Pancreas (tissue), 10 donors: ENCODE results near the gene AMH. TPM values are rescaled to one million over a fixed set of nuclear protein-coding genes. Genes with fewer than 3 reads are reported as not detected.

Experiments
- ATAC-seq, 4 donors: fragments of 200-7000 bp; cut with Tn5 transposase; one replicate each; pipeline versions ENCODE4 v1.8.0 to v1.9.1; 2020; ENCODE audit warnings: mild to moderate bottlenecking in 4 of 4, moderate library complexity in 4 of 4
- DNase-seq, 6 donors: peaks; one replicate each; pipeline ENCODE4 v3.0.0-alpha.2; 2020
- FAIRE-seq: peaks from 2 replicates; lab custom pipeline; 2012; peaks lifted over from hg19 to GRCh38; lab: Jason Lieb, UNC
- H3K27ac ChIP-seq, 4 donors: fragments of 200-600 bp; sonication (generic); 1 replicate in 3 of 4; 2 replicates in 1 of 4; pipeline versions ENCODE4 v1.5.0 to v1.8.0; 2020
- H3K27me3 ChIP-seq, 4 donors: fragments of 200-600 bp; one replicate each; pipeline ENCODE4 v1.8.0; 2021
- H3K36me3 ChIP-seq, 3 donors: fragments of 200-600 bp; sonication (generic) in 1 of 3; one replicate each; pipeline versions ENCODE4 v1.5.0 to v1.8.0; 2020 to 2021
- H3K4me1 ChIP-seq, 3 donors: fragments of 200-600 bp; one replicate each; pipeline ENCODE4 v1.8.0; 2021
- H3K4me3 ChIP-seq, 4 donors: fragments of 200-600 bp; sonication (generic) in 2 of 4; one replicate each; pipeline versions ENCODE4 v1.5.0 to v1.8.0; 2020 to 2021
- H3K9me3 ChIP-seq, 4 donors: fragments of 200-600 bp; one replicate each; pipeline ENCODE4 v1.8.0; 2021
- WGBS, 2 donors: extraction: QIAGEN DNeasy Blood & Tissue Kit; methylation state at CpG; one replicate each; pipeline ENCODE4 v1.1.7; 2013; 5-methylcytosine and 5-hydroxymethylcytosine counted together
- intact Hi-C, 3 donors: fragments of 100-400 bp; cut with DNase I; formaldehyde crosslinking; loops; one replicate each; pipeline versions ENCODE4 v1.11.1 to v1.14.2; 2022
- polyA plus RNA-seq, 2 donors: library from polyadenylated mRNA; stranded (reverse); fragments of 200-250 nt; gene quantifications; one replicate each; pipeline ENCODE4 v1.2.3, GENCODE V29; 2013
- total RNA-seq, 6 donors: library from RNA; stranded (reverse); fragmentation: NEBNext Ultra II Directional in 4 of 6; extraction: Animal tissue kit (Norgen Biotek cat#: 25700) in 4 of 6; gene quantifications; one replicate each; pipeline versions ENCODE4 v1.2.1 to v1.2.4, GENCODE V29; 2021 to 2023
- TF ChIP-seq, protein P1 (sequence below), 4 donors: fragments of 200-600 bp; sonication (generic) in 3 of 4; IDR thresholded peaks; one replicate each; pipeline versions ENCODE4 v1.5.0 to v1.8.0; 2021; ENCODE audit warnings: antibody characterized with exemption in 4 of 4
- donor health status: healthy with polysubstance abuse.
- donor health status: DM: no; HTN: no; CAD: no; lungs with moderate emphysema.
- donor health status: DM: no; HTN: no; CAD: no.
- donor health status: control.
- donor health status: control.
- donor health status: Bipolar disorder and iron deficiency.
- donor health status: DM: yes; HTN: yes; CAD: no.
- donor health status: DM: no; HTN: no; CAD: no.
- donor health status: DM: no; HTN: no; CAD: no.
- donor health status: DM: yes; HTN: yes; CAD: no.

Gene AMH
- total and polyA plus RNA-seq, 8 donors, result 1.4 to 9.5 (median 2.4) TPM

DNA sequence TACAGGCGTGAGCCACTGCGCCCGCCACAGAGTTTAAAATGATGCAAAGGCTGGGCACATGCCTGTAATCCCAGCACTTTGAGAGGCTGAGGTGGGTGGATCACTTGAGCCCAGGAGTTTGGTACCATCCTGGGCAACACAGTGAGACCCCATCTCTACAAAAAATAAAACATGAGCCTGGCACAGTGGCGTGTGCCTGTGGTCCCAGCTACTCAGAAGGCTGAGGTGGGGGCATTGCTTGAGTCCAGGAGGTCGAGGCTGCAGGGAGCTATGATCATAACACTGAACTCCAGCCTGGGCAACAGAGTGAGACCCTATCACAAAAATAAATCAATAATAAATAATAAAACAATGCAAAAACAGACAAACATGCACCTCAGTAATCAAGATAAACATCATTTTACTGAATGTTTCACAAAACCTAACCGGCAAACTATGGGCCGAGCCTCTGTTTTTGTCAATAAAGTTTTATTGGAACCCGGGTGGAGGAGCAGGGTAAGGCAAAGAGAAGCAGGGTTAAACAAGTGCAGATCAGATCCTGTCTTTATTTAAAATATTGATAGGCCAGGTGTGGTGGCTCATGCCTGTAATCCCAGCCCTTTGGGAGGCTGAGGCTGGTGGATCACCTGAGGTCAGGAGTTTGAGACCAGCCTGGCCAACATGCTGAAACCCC lies 34.8 kb downstream of the AMH start:
- ATAC-seq (no peak), DNase-seq (no peak), FAIRE-seq (no peak)
- H3K27me3 ChIP-seq, result no peaks in the 10 kb centered on the region
- WGBS, 2 donors, result 95 to 98% methylated on average over 8 of the region's 8 CpGs
- no peak overlapping the region for H3K27ac ChIP-seq
- intact Hi-C loops, result no loop called here
- H3K36me3 ChIP-seq, result no peaks in the 10 kb centered on the region
- H3K4me3 ChIP-seq, result no peak overlapping the region
- peaks cover 0 to 5% (median 0%) of the 10 kb centered on the region in 3 donors for H3K4me1 ChIP-seq
- H3K9me3 ChIP-seq, result no peaks in the 10 kb centered on the region
- TF ChIP-seq, protein P1, sequence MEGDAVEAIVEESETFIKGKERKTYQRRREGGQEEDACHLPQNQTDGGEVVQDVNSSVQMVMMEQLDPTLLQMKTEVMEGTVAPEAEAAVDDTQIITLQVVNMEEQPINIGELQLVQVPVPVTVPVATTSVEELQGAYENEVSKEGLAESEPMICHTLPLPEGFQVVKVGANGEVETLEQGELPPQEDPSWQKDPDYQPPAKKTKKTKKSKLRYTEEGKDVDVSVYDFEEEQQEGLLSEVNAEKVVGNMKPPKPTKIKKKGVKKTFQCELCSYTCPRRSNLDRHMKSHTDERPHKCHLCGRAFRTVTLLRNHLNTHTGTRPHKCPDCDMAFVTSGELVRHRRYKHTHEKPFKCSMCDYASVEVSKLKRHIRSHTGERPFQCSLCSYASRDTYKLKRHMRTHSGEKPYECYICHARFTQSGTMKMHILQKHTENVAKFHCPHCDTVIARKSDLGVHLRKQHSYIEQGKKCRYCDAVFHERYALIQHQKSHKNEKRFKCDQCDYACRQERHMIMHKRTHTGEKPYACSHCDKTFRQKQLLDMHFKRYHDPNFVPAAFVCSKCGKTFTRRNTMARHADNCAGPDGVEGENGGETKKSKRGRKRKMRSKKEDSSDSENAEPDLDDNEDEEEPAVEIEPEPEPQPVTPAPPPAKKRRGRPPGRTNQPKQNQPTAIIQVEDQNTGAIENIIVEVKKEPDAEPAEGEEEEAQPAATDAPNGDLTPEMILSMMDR (IDR thresholded peaks at IDR 0.05), result no peak

- Histone ChIP-seq H3K36me3 (no peaks in the 10 kb centered on the region), H3K27ac (no peak overlapping the region), H3K9me3 (no peaks in the 10 kb centered on the region), H3K27me3 (peaks cover 0 to 20% (median 2%) of the 10 kb centered on the region in 4 donors), H3K4me1 (peaks cover 0 to 14% (median 6%) of the 10 kb centered on the region in 3 donors), H3K4me3 (no peak overlapping the region)
- WGBS, 2 donors, result 72 to 78% methylated on average over 20 of the region's 20 CpGs
- intact Hi-C loops, result no loop called here
- no peak for FAIRE-seq
- no peak for ATAC-seq
- TF ChIP-seq, protein P1 (IDR thresholded peaks at IDR 0.05), result no peak
- DNase-seq, result no peak
Observed at GRCh38 chr19:2286402-2287140, 37.4 kb downstream of the AMH start.

DNA sequence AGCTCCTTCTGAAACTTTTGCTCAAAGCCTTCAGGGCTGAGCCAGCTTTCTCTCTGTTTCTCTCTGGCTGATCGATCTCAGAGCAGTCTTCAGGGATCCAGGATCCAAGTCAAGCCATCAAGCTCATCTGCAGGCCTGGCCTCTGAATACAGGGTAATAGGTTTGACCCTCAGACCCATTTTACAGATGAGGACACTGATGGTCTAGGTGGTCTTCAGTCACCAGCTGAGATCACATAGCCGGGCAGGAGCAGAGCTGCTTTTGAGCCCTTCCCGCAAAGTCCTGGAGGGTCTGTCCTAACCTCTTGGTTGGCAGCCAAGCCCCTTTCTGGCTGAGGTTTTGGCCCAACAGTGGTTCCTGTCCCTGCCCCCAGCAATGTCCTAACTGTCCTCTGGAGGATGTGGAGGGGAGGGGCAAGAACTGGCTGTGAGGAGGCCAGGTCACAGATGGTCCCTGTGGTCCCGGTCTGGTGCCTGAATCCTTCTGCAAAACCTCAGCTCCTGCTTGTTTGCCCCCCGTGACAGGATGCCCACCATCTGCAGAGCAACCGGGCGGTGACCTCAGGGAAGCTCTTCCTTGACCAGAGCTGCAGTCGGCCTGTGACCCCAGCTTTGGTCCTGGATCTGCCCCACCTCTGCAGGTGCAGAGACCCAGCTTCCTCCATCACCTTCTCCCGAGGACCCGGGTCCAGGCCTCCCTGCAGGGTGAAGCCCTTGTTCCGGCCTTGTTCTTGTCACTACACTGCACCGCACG lies 38.6 kb downstream of the AMH start:
- intact Hi-C loops, result no loop called here

GRCh38 chr19:2288338-2288817 lies 39.3 kb downstream of the AMH start:
- ATAC-seq (no peak), DNase-seq (no peak), FAIRE-seq (no peak)
- intact Hi-C loops, result no loop called here
- Histone ChIP-seq H3K36me3 (no peaks in the 10 kb centered on the region), H3K27ac (no peak overlapping the region), H3K4me1 (peaks cover 0 to 16% (median 6%) of the 10 kb centered on the region in 3 donors), H3K9me3 (no peaks in the 10 kb centered on the region), H3K4me3 (no peak overlapping the region), H3K27me3 (peaks cover 0 to 33% (median 2%) of the 10 kb centered on the region in 4 donors)
- 73 to 80% methylated on average over 16 to 17 of the region's 17 CpGs for WGBS, 2 donors
- TF ChIP-seq, protein P1 (IDR thresholded peaks at IDR 0.05), result no peak

More for the DNA sequence above, 38.6 kb downstream of the AMH start:
- Histone ChIP-seq H3K27ac (no peak overlapping the region), H3K9me3 (no peaks in the 10 kb centered on the region), H3K36me3 (no peaks in the 10 kb centered on the region), H3K4me1 (peaks cover 0 to 16% (median 6%) of the 10 kb centered on the region in 3 donors), H3K27me3 (peaks cover 0 to 28% (median 2%) of the 10 kb centered on the region in 4 donors), H3K4me3 (no peak overlapping the region)
- no peak for FAIRE-seq
- 76 to 85% methylated on average over 13 of the region's 13 CpGs for WGBS, 2 donors
- DNase-seq, result no peak
- TF ChIP-seq, protein P1 (IDR thresholded peaks at IDR 0.05), result no peak
- no peak for ATAC-seq
